Measurements from ENCODE around the gene SHC3.

Gene SHC3

GRCh38 chr9:89011683-89012082, 166.9 kb downstream of the SHC3 start:
- Histone ChIP-seq H3K27ac (ENCODE audit: poor library complexity, severe bottlenecking) (no peak overlapping the region), H3K4me1 (ENCODE audit: insufficient read depth, poor library complexity, severe bottlenecking) (no peaks in the 10 kb centered on the region), H3K36me3 (ENCODE audit: low read depth) (no peaks in the 10 kb centered on the region), H3K9me3 (ENCODE audit: severe bottlenecking) (no peaks in the 10 kb centered on the region), H3K27me3 (ENCODE audit: insufficient read depth, poor library complexity, severe bottlenecking) (no peaks in the 10 kb centered on the region), H3K4me3 (ENCODE audit: severe bottlenecking) (no peak overlapping the region)
- DNase-seq (ENCODE audit: low spot score) (no peak), ATAC-seq (ENCODE audit: low read depth) (no peak)
- no peak for TF ChIP-seq CTCF (IDR thresholded peaks at IDR 0.05; ENCODE audit: poor library complexity, severe bottlenecking)

- DNase-seq (ENCODE audit: low spot score), result no peak
- Histone ChIP-seq H3K27ac (ENCODE audit: poor library complexity, severe bottlenecking) (no peak overlapping the region), H3K4me3 (ENCODE audit: severe bottlenecking) (no peak overlapping the region), H3K9me3 (ENCODE audit: severe bottlenecking) (no peaks in the 10 kb centered on the region), H3K4me1 (ENCODE audit: insufficient read depth, poor library complexity, severe bottlenecking) (no peaks in the 10 kb centered on the region), H3K27me3 (ENCODE audit: insufficient read depth, poor library complexity, severe bottlenecking) (no peaks in the 10 kb centered on the region), H3K36me3 (ENCODE audit: low read depth) (no peaks in the 10 kb centered on the region)
- no peak for TF ChIP-seq CTCF (IDR thresholded peaks at IDR 0.05; ENCODE audit: poor library complexity, severe bottlenecking)
- ATAC-seq (ENCODE audit: low read depth), result no peak
Observed at GRCh38 chr9:89010526-89011111, 168.0 kb downstream of the SHC3 start.

- no peaks in the 10 kb centered on the region for H3K27me3 ChIP-seq (ENCODE audit: insufficient read depth, poor library complexity, severe bottlenecking)
- H3K9me3 ChIP-seq (ENCODE audit: severe bottlenecking), result no peaks in the 10 kb centered on the region
- no peak for ATAC-seq (ENCODE audit: low read depth)
- no peak overlapping the region for H3K4me3 ChIP-seq (ENCODE audit: severe bottlenecking)
- no peaks in the 10 kb centered on the region for H3K36me3 ChIP-seq (ENCODE audit: low read depth)
- H3K27ac ChIP-seq (ENCODE audit: poor library complexity, severe bottlenecking), result no peak overlapping the region
- DNase-seq (ENCODE audit: low spot score), result no peak
- H3K4me1 ChIP-seq (ENCODE audit: insufficient read depth, poor library complexity, severe bottlenecking), result no peaks in the 10 kb centered on the region
- TF ChIP-seq CTCF (IDR thresholded peaks at IDR 0.05; ENCODE audit: poor library complexity, severe bottlenecking), result no peak
Observed at GRCh38 chr9:89010056-89010455, 168.6 kb downstream of the SHC3 start.

GRCh38 chr9:89009546-89009840, 169.1 kb downstream of the SHC3 start:
- DNase-seq (ENCODE audit: low spot score), result no peak
- no peak for TF ChIP-seq CTCF (IDR thresholded peaks at IDR 0.05; ENCODE audit: poor library complexity, severe bottlenecking)
- H3K4me1 ChIP-seq (ENCODE audit: insufficient read depth, poor library complexity, severe bottlenecking), result no peaks in the 10 kb centered on the region
- ATAC-seq (ENCODE audit: low read depth), result no peak
- H3K36me3 ChIP-seq (ENCODE audit: low read depth), result no peaks in the 10 kb centered on the region
- H3K4me3 ChIP-seq (ENCODE audit: severe bottlenecking), result no peak overlapping the region
- H3K9me3 ChIP-seq (ENCODE audit: severe bottlenecking), result no peaks in the 10 kb centered on the region
- H3K27ac ChIP-seq (ENCODE audit: poor library complexity, severe bottlenecking), result no peak overlapping the region
- H3K27me3 ChIP-seq (ENCODE audit: insufficient read depth, poor library complexity, severe bottlenecking), result no peaks in the 10 kb centered on the region

GRCh38 chr9:89008744-89009545, 169.7 kb downstream of the SHC3 start:
- Histone ChIP-seq H3K4me3 (ENCODE audit: severe bottlenecking) (no peak overlapping the region), H3K36me3 (ENCODE audit: low read depth) (no peaks in the 10 kb centered on the region), H3K9me3 (ENCODE audit: severe bottlenecking) (no peaks in the 10 kb centered on the region), H3K27ac (ENCODE audit: poor library complexity, severe bottlenecking) (no peak overlapping the region), H3K27me3 (ENCODE audit: insufficient read depth, poor library complexity, severe bottlenecking) (no peaks in the 10 kb centered on the region), H3K4me1 (ENCODE audit: insufficient read depth, poor library complexity, severe bottlenecking) (no peaks in the 10 kb centered on the region)
- no peak for DNase-seq (ENCODE audit: low spot score)
- ATAC-seq (ENCODE audit: low read depth), result no peak
- TF ChIP-seq CTCF (IDR thresholded peaks at IDR 0.05; ENCODE audit: poor library complexity, severe bottlenecking), result no peak

All from RWPE2 (cell line).